GM12878 (cell line): Measurements from ENCODE around the gene CRB1. TPM values are rescaled to one million over a fixed set of nuclear protein-coding genes. Genes with fewer than 3 reads are reported as not detected.

Experiments used
- ATAC-seq: fragments of 200-7000 bp; cut with Tn5 transposase; 3 replicates; pipeline ENCODE4 v1.9.1; 2020; ENCODE audit warnings: mild to moderate bottlenecking, moderate library complexity
- BruUV-seq: library from RNA; stranded (reverse); fragments of 400-500 nt; replicated peaks from 2 replicates; lab custom pipeline; 2021; lab: Mats Ljungman, UMichigan
- CTCF ChIA-PET: fragments of 300-600 bp; sonication (Branson Sonifier 250); formaldehyde crosslinking; extraction: SDS; loops from one replicate; lab custom pipeline; 2021; ENCODE audit warnings: inconsistent platforms; lab: Yijun Ruan, JAX
- POLR2A ChIA-PET: fragments of 350-600 bp; formaldehyde crosslinking; extraction: SDS; loops from one replicate; lab custom pipeline; 2021; ENCODE audit warnings: inconsistent platforms; lab: Charles Lee
- RAD21 ChIA-PET: fragments of 300-600 bp; sonication (Branson Sonifier 250); formaldehyde crosslinking; loops from one replicate; lab custom pipeline; 2023; ENCODE audit warnings: antibody characterized with exemption; ENCODE audit not compliant: unreplicated experiment; lab: Charles Lee
- SMC1A ChIA-PET: fragments of 300-600 bp; sonication (Branson Sonifier 250); formaldehyde crosslinking; loops from one replicate; lab custom pipeline; 2023; ENCODE audit not compliant: unreplicated experiment, uncharacterized antibody; lab: Charles Lee
- DNase-seq: peaks from one replicate; pipeline ENCODE4 v3.0.0-alpha.2; 2011; ENCODE audit warnings: low read depth, low spot score
- FAIRE-seq: peaks from 3 replicates; lab custom pipeline; 2011; peaks lifted over from hg19 to GRCh38; lab: Jason Lieb, UNC
- H2AFZ ChIP-seq: 2 replicates; pipeline ENCODE4 v1.6.0; 2011; ENCODE audit warnings: low read depth, low read length, control low read depth; ENCODE audit not compliant: control insufficient read depth
- H3K27ac ChIP-seq: 2 replicates; pipeline ENCODE4 v1.5.1; 2011; ENCODE audit warnings: control low read depth; ENCODE audit not compliant: control insufficient read depth, insufficient read depth
- H3K27me3 ChIP-seq, 2 experiments: replicated peaks in 1 of 2; 2 replicates each; pipeline versions ENCODE4 v1.6.0 to v1.6.1; 2011; ENCODE audit warnings: low read length in 1 of 2; ENCODE audit not compliant: control insufficient read depth in 2 of 2, insufficient read depth in 2 of 2
- H3K36me3 ChIP-seq, 2 experiments: 2 replicates each; pipeline ENCODE4 v1.5.1; 2011; ENCODE audit warnings: low read length in 1 of 2; ENCODE audit not compliant: control insufficient read depth in 2 of 2, insufficient read depth in 2 of 2
- H3K4me1 ChIP-seq: 2 replicates; pipeline ENCODE4 v1.6.1; 2011; ENCODE audit warnings: mild to moderate bottlenecking, low read length, moderate library complexity, mixed read lengths; ENCODE audit not compliant: control insufficient read depth, insufficient read depth
- H3K4me2 ChIP-seq: 2 replicates; pipeline ENCODE4 v1.6.0; 2011; ENCODE audit warnings: control low read depth; ENCODE audit not compliant: control insufficient read depth, insufficient read depth
- H3K4me3 ChIP-seq: fragments of 200-600 bp; sonication (generic); 2 replicates; pipeline ENCODE4 v1.5.1; 2016
- H3K79me2 ChIP-seq: 2 replicates; pipeline ENCODE4 v1.6.0; 2011; ENCODE audit warnings: low read length; ENCODE audit not compliant: control insufficient read depth, insufficient read depth
- H3K9ac ChIP-seq: 2 replicates; pipeline ENCODE4 v1.8.0; 2011; ENCODE audit warnings: low read length, control low read depth, mixed read lengths; ENCODE audit not compliant: control insufficient read depth, insufficient read depth
- H3K9me3 ChIP-seq: replicated peaks from 3 replicates; pipeline ENCODE4 v1.5.1; 2011; ENCODE audit warnings: mild to moderate bottlenecking, low read length; ENCODE audit not compliant: control insufficient read depth, insufficient read depth
- H4K20me1 ChIP-seq: 2 replicates; pipeline ENCODE4 v1.6.0; 2011; ENCODE audit not compliant: control insufficient read depth, insufficient read depth
- BACH1 ChIP-seq: fragments of 450-650 bp; IDR thresholded peaks from 2 replicates; pipeline ENCODE4 v1.6.1; 2017; ENCODE audit warnings: mild to moderate bottlenecking, borderline replicate concordance
- PAX8 ChIP-seq: fragments of 450-650 bp; IDR thresholded peaks from 2 replicates; pipeline ENCODE4 v1.6.1; 2017; ENCODE audit warnings: mild to moderate bottlenecking, moderate library complexity
- REST ChIP-seq: IDR thresholded peaks from 2 replicates; pipeline ENCODE4 v1.6.1; 2012; ENCODE audit warnings: mild to moderate bottlenecking, low read depth, low read length
- USF1 ChIP-seq: IDR thresholded peaks from 2 replicates; pipeline ENCODE4 v1.6.1; 2011; ENCODE audit warnings: borderline replicate concordance, low read depth, mild to moderate bottlenecking, moderate library complexity, mixed read lengths, low read length; ENCODE audit not compliant: insufficient read depth; ENCODE audit errors: extremely low read length
- ZBED1 ChIP-seq: IDR thresholded peaks from 2 replicates; pipeline ENCODE4 v1.6.1; 2016; ENCODE audit warnings: borderline replicate concordance
- WGBS: methylation state at CpG from one replicate; pipeline ENCODE4 v1.1.6; 2016; ENCODE audit warnings: low lambda C conversion rate; ENCODE audit not compliant: insufficient replicate concordance, insufficient coverage; ENCODE audit errors: missing lambda C conversion rate; 5-methylcytosine and 5-hydroxymethylcytosine counted together
- in situ Hi-C: fragments of 300-500 bp; cut with MboI; formaldehyde crosslinking; loops from 9 replicates; pipeline ENCODE4 v1.14.3; 2018; ENCODE audit warnings: mixed read lengths
- intact Hi-C: fragments of 100-400 bp; cut with micrococcal nuclease; formaldehyde crosslinking; loops from one replicate; pipeline ENCODE4 v1.14.2; 2022; ENCODE audit not compliant: unreplicated experiment
- polyA plus RNA-seq, 11 experiments: library from polyadenylated mRNA; depleted of rRNA in 4 of 11; unstranded in 6 of 11; stranded (reverse) in 5 of 11; fragments of >200 nt; fragmentation: Nextera tagmentation in 4 of 11; fragmentation: Illumina TruSeq in 1 of 11; extraction: Ambion mirVana in 4 of 11; extraction: Trizol in 1 of 11; gene quantifications; 1 replicate in 1 of 11; 2 replicates in 10 of 11; pipeline versions ENCODE4 v1.2.1 to v1.2.3, GENCODE V29; 2011 to 2016; ENCODE audit warnings: inconsistent platforms in 2 of 11, missing spikeins in 2 of 11, low read depth in 1 of 11
- total RNA-seq, 4 experiments: library from RNA; depleted of rRNA in 3 of 4; stranded (reverse); fragments of >200 nt in 3 of 4; fragmentation: Illumina TruSeq in 1 of 4; extraction: Trizol in 1 of 4; gene quantifications; 2 replicates each; pipeline versions ENCODE4 v1.2.1 to v1.2.3, GENCODE V29; 2013 to 2021

CRB1 gene
- total and polyA plus RNA-seq, 10 of the 15 experiments (the other 5 are each of a cell fraction or from before 2014, with no cell fraction given), result 0.06 to 0.10 (median 0.06) TPM; not detected in 7

GRCh38 chr1:197284325-197284724 lies 16.3 kb downstream of the CRB1 start:
- FAIRE-seq (no peak), DNase-seq (no peak), ATAC-seq (no peak)
- no peaks in the 10 kb centered on the region for H3K27me3 ChIP-seq
- 47% methylated on average over 3 of the region's 3 CpGs for WGBS
- H3K9me3 ChIP-seq, result no peaks in the 10 kb centered on the region
- no peak overlapping the region for H3K4me3 ChIP-seq
- in situ Hi-C loops (no loop called here), intact Hi-C loops (no loop called here)
- no peak overlapping the region for H3K27ac ChIP-seq
- BruUV-seq, result no TSS peak
- H4K20me1 ChIP-seq, result no peaks in the 10 kb centered on the region
- no peak overlapping the region for H2AFZ ChIP-seq
- H3K79me2 ChIP-seq, result no peaks in the 10 kb centered on the region
- SMC1A ChIA-PET, result no interaction called here
- POLR2A ChIA-PET, result no interaction called here
- no peaks in the 10 kb centered on the region for H3K36me3 ChIP-seq
- RAD21 ChIA-PET, result no interaction called here
- CTCF ChIA-PET, result interaction anchor here (0.6 to 1.5 kb wide), 3 partner anchors 19 to 37 kb away, joined by 3 read pairs; no protein-coding TSS in a partner anchor
- no peak overlapping the region for H3K4me2 ChIP-seq
- no peaks in the 10 kb centered on the region for H3K4me1 ChIP-seq
- H3K9ac ChIP-seq, result no peak overlapping the region
- TF ChIP-seq REST (no peak), USF1 (no peak), PAX8 (no peak), ZBED1 (no peak), BACH1 (no peak)
